ENCODE measurements around the gene COX19.

GRCh38 chr7:938546-939185 is 36.7 kb downstream of the COX19 start:
- TF ChIP-seq CTCF (IDR thresholded peaks at IDR 0.05) (no peak), TCF7L2 (IDR thresholded peaks at IDR 0.05; ENCODE audit: low read depth, low read length) (no peak), SIN3A (IDR thresholded peaks at IDR 0.05; ENCODE audit: borderline replicate concordance, insufficient read depth, low read depth, low read length) (no peak), REST (IDR thresholded peaks at IDR 0.05; ENCODE audit: insufficient read depth in 1 of 2, low read depth in 2 of 2, low read length in 1 of 2) (no peak), POLR2AphosphoS5 (IDR thresholded peaks at IDR 0.05; ENCODE audit: low read depth, low read length) (no peak)

Measured in Panc1 (cell line).